H1 (cell line): ENCODE data around the gene SLC4A9. TPM values are rescaled to one million over a fixed set of nuclear protein-coding genes. Genes with fewer than 3 reads are reported as not detected.

Source experiments
- polyA plus RNA-seq, 7 experiments: library from polyadenylated mRNA; depleted of rRNA in 3 of 7; stranded (reverse) in 5 of 7; unstranded in 2 of 7; fragments of >200 nt in 5 of 7; fragments of 200-250 nt in 2 of 7; gene quantifications; 1 replicate in 5 of 7; 2 replicates in 1 of 7; 4 replicates in 1 of 7; pipeline versions ENCODE4 v1.2.1 to v1.2.3, GENCODE V29; 2011 to 2013; ENCODE audit warnings: missing spikeins in 2 of 7, mixed read lengths in 2 of 7
- total RNA-seq: library from RNA; stranded (reverse); fragmentation: NEBNext Ultra II Directional; extraction: Animal tissue kit (Norgen Biotek cat#: 25700); gene quantifications from 2 replicates; pipeline ENCODE4 v1.2.1, GENCODE V29; 2021
- TF ChIP-seq, protein P1 (sequence below), 3 experiments: IDR thresholded peaks; 1 replicate in 2 of 3; 2 replicates in 1 of 3; pipeline versions ENCODE4 v1.5.1 to v1.6.1; 2011; ENCODE audit warnings: low read length in 3 of 3, mild to moderate bottlenecking in 3 of 3, inconsistent platforms in 2 of 3, low read depth in 1 of 3, moderate library complexity in 1 of 3; ENCODE audit not compliant: insufficient read depth in 1 of 3; ENCODE audit errors: control extremely low read depth in 1 of 3

Gene SLC4A9
- total and polyA plus RNA-seq, 2 of the 8 experiments (the other 6 are each of a cell fraction or from before 2014, with no cell fraction given), result 0.15 to 0.28 TPM

DNA sequence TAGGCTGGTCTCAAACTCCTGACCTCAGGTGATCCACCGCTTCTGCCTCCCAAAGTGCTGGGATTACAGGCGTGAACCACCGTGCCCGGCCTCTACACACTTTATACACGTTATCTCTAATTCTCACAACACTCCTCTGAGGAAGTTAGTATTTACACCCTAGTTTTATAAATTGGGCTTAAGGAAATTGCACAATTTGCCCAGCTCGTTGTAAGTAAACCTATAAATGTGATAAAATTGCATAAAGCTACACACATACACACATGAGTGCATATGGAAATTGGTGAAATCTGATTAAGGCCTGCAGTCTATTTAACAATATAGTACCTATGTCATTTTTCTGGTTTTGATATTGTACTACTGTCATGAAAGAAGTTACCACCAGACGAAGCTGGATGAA, 4.4 kb upstream of the SLC4A9 start (continued):
- TF ChIP-seq, protein P1, sequence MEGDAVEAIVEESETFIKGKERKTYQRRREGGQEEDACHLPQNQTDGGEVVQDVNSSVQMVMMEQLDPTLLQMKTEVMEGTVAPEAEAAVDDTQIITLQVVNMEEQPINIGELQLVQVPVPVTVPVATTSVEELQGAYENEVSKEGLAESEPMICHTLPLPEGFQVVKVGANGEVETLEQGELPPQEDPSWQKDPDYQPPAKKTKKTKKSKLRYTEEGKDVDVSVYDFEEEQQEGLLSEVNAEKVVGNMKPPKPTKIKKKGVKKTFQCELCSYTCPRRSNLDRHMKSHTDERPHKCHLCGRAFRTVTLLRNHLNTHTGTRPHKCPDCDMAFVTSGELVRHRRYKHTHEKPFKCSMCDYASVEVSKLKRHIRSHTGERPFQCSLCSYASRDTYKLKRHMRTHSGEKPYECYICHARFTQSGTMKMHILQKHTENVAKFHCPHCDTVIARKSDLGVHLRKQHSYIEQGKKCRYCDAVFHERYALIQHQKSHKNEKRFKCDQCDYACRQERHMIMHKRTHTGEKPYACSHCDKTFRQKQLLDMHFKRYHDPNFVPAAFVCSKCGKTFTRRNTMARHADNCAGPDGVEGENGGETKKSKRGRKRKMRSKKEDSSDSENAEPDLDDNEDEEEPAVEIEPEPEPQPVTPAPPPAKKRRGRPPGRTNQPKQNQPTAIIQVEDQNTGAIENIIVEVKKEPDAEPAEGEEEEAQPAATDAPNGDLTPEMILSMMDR (IDR thresholded peaks at IDR 0.05; ENCODE audit: control extremely low read depth in 1 of 3, insufficient read depth in 1 of 3, low read depth in 1 of 3, low read length in 3 of 3), result no peak
